ENCODE measurements around the gene RENBP. TPM values are rescaled to one million over a fixed set of nuclear protein-coding genes. Genes with fewer than 3 reads are reported as not detected.

RENBP gene
- total RNA-seq, 1 donor from 2014 or later: 4.2 TPM

- no peak for TF ChIP-seq CTCF (IDR thresholded peaks at IDR 0.05)
- TF ChIP-seq POLR2AphosphoS5 (IDR thresholded peaks at IDR 0.05; ENCODE audit: insufficient read depth in 1 of 2, low read depth in 1 of 2): no peak
- TF ChIP-seq POLR2A (IDR thresholded peaks at IDR 0.05): no peak
- H3K36me3 ChIP-seq: peaks cover 0 to 91% of the 10 kb centered on the region in 2 donors
- no peaks in the 10 kb centered on the region for H3K27me3 ChIP-seq
- H3K27ac ChIP-seq: no peak overlapping the region
- no peak for DNase-seq (ENCODE audit: extremely low spot score in 2 of 2)
- H3K4me3 ChIP-seq: no peak overlapping the region
- intact Hi-C loops (cut with DNase I): no loop called here
- no peaks in the 10 kb centered on the region for H3K4me1 ChIP-seq
- H3K9me3 ChIP-seq: no peaks in the 10 kb centered on the region
Measured at GRCh38 chrX:153958605-153959004, 14.2 kb upstream of the RENBP start.

GRCh38 chrX:153957224-153957623, 12.8 kb upstream of the RENBP start:
- Histone ChIP-seq H3K4me1 (no peaks in the 10 kb centered on the region), H3K9me3 (no peaks in the 10 kb centered on the region), H3K4me3 (no peak overlapping the region), H3K27me3 (no peaks in the 10 kb centered on the region), H3K27ac (no peak overlapping the region), H3K36me3 (peaks cover 0 to 82% of the 10 kb centered on the region in 2 donors)
- DNase-seq (ENCODE audit: extremely low spot score in 2 of 2): no peak
- no peak for TF ChIP-seq POLR2A (IDR thresholded peaks at IDR 0.05)
- intact Hi-C loops (cut with DNase I): no loop called here

GRCh38 chrX:153956044-153956907, 11.8 kb upstream of the RENBP start:
- H3K36me3 ChIP-seq: peaks cover 0 to 82% of the 10 kb centered on the region in 2 donors
- DNase-seq (ENCODE audit: extremely low spot score in 2 of 2): no peak
- no peak overlapping the region for H3K4me3 ChIP-seq
- no peaks in the 10 kb centered on the region for H3K4me1 ChIP-seq
- no peaks in the 10 kb centered on the region for H3K9me3 ChIP-seq
- intact Hi-C loops (cut with DNase I): no loop called here
- no peaks in the 10 kb centered on the region for H3K27me3 ChIP-seq
- TF ChIP-seq POLR2A (IDR thresholded peaks at IDR 0.05) (no peak), CTCF (IDR thresholded peaks at IDR 0.05) (no peak)
- H3K27ac ChIP-seq: no peak overlapping the region

GRCh38 chrX:153955228-153955732, 10.8 kb upstream of the RENBP start:
- H3K27ac ChIP-seq: no peak overlapping the region
- no peak overlapping the region for H3K4me3 ChIP-seq
- TF ChIP-seq POLR2A (IDR thresholded peaks at IDR 0.05) (no peak), POLR2AphosphoS5 (IDR thresholded peaks at IDR 0.05; ENCODE audit: insufficient read depth in 1 of 2, low read depth in 1 of 2) (no peak), CTCF (IDR thresholded peaks at IDR 0.05) (no peak)
- H3K9me3 ChIP-seq: no peaks in the 10 kb centered on the region
- H3K4me1 ChIP-seq: no peaks in the 10 kb centered on the region
- intact Hi-C loops (cut with DNase I): no loop called here
- no peak for DNase-seq (ENCODE audit: extremely low spot score in 2 of 2)
- H3K36me3 ChIP-seq: peaks cover 0 to 82% of the 10 kb centered on the region in 2 donors
- no peaks in the 10 kb centered on the region for H3K27me3 ChIP-seq

- Histone ChIP-seq H3K27me3 (no peaks in the 10 kb centered on the region), H3K4me1 (no peaks in the 10 kb centered on the region), H3K27ac (no peak overlapping the region), H3K36me3 (peaks cover 0 to 82% of the 10 kb centered on the region in 2 donors), H3K9me3 (no peaks in the 10 kb centered on the region), H3K4me3 (no peak overlapping the region)
- intact Hi-C loops (cut with DNase I): no loop called here
- DNase-seq (ENCODE audit: extremely low spot score in 2 of 2): no peak
- TF ChIP-seq POLR2A (IDR thresholded peaks at IDR 0.05): no peak
- no peak for TF ChIP-seq POLR2AphosphoS5 (IDR thresholded peaks at IDR 0.05; ENCODE audit: insufficient read depth in 1 of 2, low read depth in 1 of 2)
- TF ChIP-seq CTCF (IDR thresholded peaks at IDR 0.05): no peak
Measured at GRCh38 chrX:153954558-153955227, 10.2 kb upstream of the RENBP start.
